Adrenal gland (tissue), 12 donors: Measurements from ENCODE around the gene KLHL12. TPM values are rescaled to one million over a fixed set of nuclear protein-coding genes. Genes with fewer than 3 reads are reported as not detected.

ENCODE experiments used
- DNase-seq, 7 donors: peaks; one replicate each; pipeline ENCODE4 v3.0.0-alpha.2; 2019 to 2020
- H3K27ac ChIP-seq, 5 donors: fragments of 200-600 bp; sonication (generic) in 4 of 5; 1 replicate in 3 of 5; 2 replicates in 2 of 5; pipeline versions ENCODE4 v1.5.1 to v1.8.0; 2016 to 2020; ENCODE audit warnings: mild to moderate bottlenecking in 1 of 5
- H3K27me3 ChIP-seq: fragments of 200-600 bp; 2 replicates; pipeline ENCODE4 v1.8.0; 2021
- H3K36me3 ChIP-seq, 2 donors: fragments of 200-600 bp; replicated peaks in 1 of 2; 1 replicate in 1 of 2; 2 replicates in 1 of 2; pipeline versions ENCODE4 v1.5.1 to v1.8.0; 2018 to 2022
- H3K4me1 ChIP-seq, 2 donors: fragments of 200-600 bp; replicated peaks in 1 of 2; 1 replicate in 1 of 2; 2 replicates in 1 of 2; pipeline versions ENCODE4 v1.5.1 to v1.8.0; 2018 to 2021
- H3K4me3 ChIP-seq, 4 donors: fragments of 200-600 bp; sonication (generic) in 3 of 4; one replicate each; pipeline ENCODE4 v1.5.1; 2016 to 2018
- H3K9me3 ChIP-seq, 3 donors: fragments of 200-600 bp; sonication (generic) in 1 of 3; replicated peaks in 1 of 3; 1 replicate in 2 of 3; 2 replicates in 1 of 3; pipeline versions ENCODE4 v1.5.1 to v1.8.0; 2016 to 2021
- POLR2A ChIP-seq, 2 donors: fragments of 450-650 bp; IDR thresholded peaks; one replicate each; pipeline ENCODE4 v1.6.1; 2017; ENCODE audit warnings: antibody characterized with exemption in 2 of 2, mild to moderate bottlenecking in 2 of 2, moderate library complexity in 1 of 2
- WGBS, 4 donors: extraction: QIAGEN DNeasy Blood & Tissue Kit in 2 of 4; methylation state at CpG; one replicate each; pipeline versions ENCODE4 v1.1.5 to v1.1.7; 2013 to 2017; 5-methylcytosine and 5-hydroxymethylcytosine counted together
- intact Hi-C, 2 donors: fragments of 100-400 bp; cut with DNase I; formaldehyde crosslinking; loops; one replicate each; pipeline versions ENCODE4 v1.14.1 to v1.15.0; 2022 to 2023
- polyA plus RNA-seq, 3 donors: library from polyadenylated mRNA; stranded (reverse); fragments of 200-250 nt in 2 of 3; fragments of 350-450 nt in 1 of 3; fragmentation: Illumina TruSeq in 1 of 3; extraction: RNeasy Lipid Tissue Mini Kit (QIAGEN cat#74804) in 1 of 3; gene quantifications; one replicate each; pipeline ENCODE4 v1.2.3, GENCODE V29; 2013 to 2014
- total RNA-seq, 9 donors: library from RNA; depleted of rRNA in 4 of 9; stranded (reverse); fragments of >200 nt in 4 of 9; fragments of 120-200 nt in 1 of 9; fragmentation: NEBNext Ultra II Directional in 1 of 9; extraction: Animal tissue kit (Norgen Biotek cat#: 25700) in 1 of 9; gene quantifications; one replicate each; pipeline versions ENCODE4 v1.1.0 to v1.2.4, GENCODE V29; 2013 to 2023
- TF ChIP-seq, protein P1 (sequence below), 6 experiments: fragments of 450-650 bp in 4 of 6; fragments of 200-600 bp in 2 of 6; sonication (generic) in 1 of 6; IDR thresholded peaks; 1 replicate in 5 of 6; 2 replicates in 1 of 6; pipeline versions ENCODE4 v1.5.1 to v1.8.0; 2016 to 2021; ENCODE audit warnings: antibody characterized with exemption in 6 of 6, mild to moderate bottlenecking in 2 of 6, moderate library complexity in 1 of 6
- donor health status: healthy with polysubstance abuse.
- donor health status: Bipolar disorder and iron deficiency.
- donor health status: DM: yes; HTN: yes; CAD: no.
- donor health status: DM: no; HTN: no; CAD: no.
- donor health status: DM: no; HTN: no; CAD: no.
- donor health status: DM: yes; HTN: yes; CAD: no.

Gene KLHL12
- total and polyA plus RNA-seq, 12 donors, result 12.2 to 41.9 (median 26.7) TPM

DNA sequence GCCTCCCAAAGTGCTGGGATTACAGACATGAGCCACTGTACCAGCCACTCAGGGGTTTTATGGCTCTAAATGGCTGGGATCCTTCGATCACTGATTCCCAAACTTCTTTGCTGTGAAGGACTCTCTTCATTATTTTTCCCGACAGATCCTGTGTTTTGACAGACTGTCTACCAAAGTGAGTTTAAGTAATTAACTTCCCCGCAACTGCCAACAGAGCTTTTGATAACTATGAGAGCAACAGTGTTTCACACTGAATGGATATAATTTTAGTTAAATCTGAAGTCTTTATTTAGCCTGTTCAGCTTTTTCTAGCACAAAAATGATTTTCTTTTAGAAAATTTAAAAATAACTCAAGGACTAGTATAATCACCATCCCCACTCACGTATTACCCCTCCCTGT is 25.5 kb downstream of the KLHL12 start:
- H3K4me1 ChIP-seq, result no peaks in the 10 kb centered on the region
- H3K4me3 ChIP-seq, result no peak overlapping the region
- no peak overlapping the region for H3K27ac ChIP-seq
- 85 to 87% (median 85%) methylated on average over 4 of the region's 4 CpGs for WGBS, 4 donors
- intact Hi-C loops, result no loop called here
- H3K27me3 ChIP-seq, result no peaks in the 10 kb centered on the region
- peaks cover 0 to 35% of the 10 kb centered on the region in 2 donors for H3K36me3 ChIP-seq
- DNase-seq, result no peak
- no peaks in the 10 kb centered on the region for H3K9me3 ChIP-seq
- TF ChIP-seq, protein P1, sequence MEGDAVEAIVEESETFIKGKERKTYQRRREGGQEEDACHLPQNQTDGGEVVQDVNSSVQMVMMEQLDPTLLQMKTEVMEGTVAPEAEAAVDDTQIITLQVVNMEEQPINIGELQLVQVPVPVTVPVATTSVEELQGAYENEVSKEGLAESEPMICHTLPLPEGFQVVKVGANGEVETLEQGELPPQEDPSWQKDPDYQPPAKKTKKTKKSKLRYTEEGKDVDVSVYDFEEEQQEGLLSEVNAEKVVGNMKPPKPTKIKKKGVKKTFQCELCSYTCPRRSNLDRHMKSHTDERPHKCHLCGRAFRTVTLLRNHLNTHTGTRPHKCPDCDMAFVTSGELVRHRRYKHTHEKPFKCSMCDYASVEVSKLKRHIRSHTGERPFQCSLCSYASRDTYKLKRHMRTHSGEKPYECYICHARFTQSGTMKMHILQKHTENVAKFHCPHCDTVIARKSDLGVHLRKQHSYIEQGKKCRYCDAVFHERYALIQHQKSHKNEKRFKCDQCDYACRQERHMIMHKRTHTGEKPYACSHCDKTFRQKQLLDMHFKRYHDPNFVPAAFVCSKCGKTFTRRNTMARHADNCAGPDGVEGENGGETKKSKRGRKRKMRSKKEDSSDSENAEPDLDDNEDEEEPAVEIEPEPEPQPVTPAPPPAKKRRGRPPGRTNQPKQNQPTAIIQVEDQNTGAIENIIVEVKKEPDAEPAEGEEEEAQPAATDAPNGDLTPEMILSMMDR (IDR thresholded peaks at IDR 0.05), result no peak
- TF ChIP-seq POLR2A (IDR thresholded peaks at IDR 0.05), result no peak

DNA sequence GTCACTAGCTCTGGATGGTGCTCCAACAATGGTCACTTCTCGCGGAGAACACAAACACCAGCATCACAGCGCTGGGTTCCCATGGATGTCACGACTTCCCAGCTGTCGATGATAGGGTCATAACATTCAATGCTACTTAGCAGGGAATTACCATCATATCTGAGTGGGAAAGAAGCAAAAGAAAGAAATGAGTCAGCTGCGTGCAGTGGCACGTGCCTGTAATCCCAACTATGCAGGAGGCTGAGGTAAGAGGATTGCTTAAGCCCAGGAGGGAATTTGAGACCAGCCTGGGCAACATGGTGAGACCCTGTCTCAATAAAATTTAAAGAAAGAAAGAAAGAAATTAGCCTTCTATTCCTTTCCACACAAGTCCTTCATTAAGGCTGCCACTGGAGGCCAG is 34.5 kb downstream of the KLHL12 start:
- peaks cover 0 to 57% of the 10 kb centered on the region in 2 donors for H3K36me3 ChIP-seq

DNA sequence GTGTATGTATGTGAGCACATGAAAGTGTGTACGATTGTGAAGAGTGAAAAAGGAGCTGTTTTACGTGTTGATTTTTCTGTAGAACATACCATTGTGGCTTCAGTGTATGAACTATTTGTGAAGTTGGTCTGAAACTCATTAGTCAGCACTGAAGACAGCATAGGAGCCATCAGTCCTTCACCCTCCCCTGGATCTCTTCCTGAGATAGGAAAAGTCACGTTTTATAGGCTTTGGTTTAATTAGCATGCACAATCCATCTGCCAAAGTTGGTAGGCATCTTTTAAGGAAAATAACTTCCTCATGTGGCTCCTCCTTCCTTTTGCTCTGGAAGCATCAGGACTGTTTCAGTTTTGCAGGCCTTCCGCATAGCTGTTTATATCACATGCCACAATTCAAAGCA is 36.6 kb downstream of the KLHL12 start:
- H3K4me1 ChIP-seq, result peaks cover 5 to 14% of the 10 kb centered on the region in 2 donors
- intact Hi-C loops, result no loop called here
- no peak overlapping the region for H3K4me3 ChIP-seq
- H3K9me3 ChIP-seq, result no peaks in the 10 kb centered on the region
- H3K27me3 ChIP-seq, result no peaks in the 10 kb centered on the region
- H3K27ac ChIP-seq, result no peak overlapping the region
- 72 to 88% (median 76%) methylated on average over 4 of the region's 4 CpGs for WGBS, 4 donors
- TF ChIP-seq, protein P1 (IDR thresholded peaks at IDR 0.05), result no peak
- TF ChIP-seq POLR2A (IDR thresholded peaks at IDR 0.05), result no peak
- no peak for DNase-seq
- H3K36me3 ChIP-seq, result peaks cover 0 to 43% of the 10 kb centered on the region in 2 donors

More for the DNA sequence above, 34.5 kb downstream of the KLHL12 start:
- no peak overlapping the region for H3K27ac ChIP-seq
- peaks cover 5 to 12% of the 10 kb centered on the region in 2 donors for H3K4me1 ChIP-seq
- H3K4me3 ChIP-seq, result no peak overlapping the region
- H3K27me3 ChIP-seq, result no peaks in the 10 kb centered on the region
- intact Hi-C loops, result no loop called here
- WGBS, 4 donors, result 95 to 99% (median 96%) methylated on average over 7 of the region's 7 CpGs
- no peak for TF ChIP-seq POLR2A (IDR thresholded peaks at IDR 0.05)
- H3K9me3 ChIP-seq, result no peaks in the 10 kb centered on the region
- no peak for DNase-seq

DNA sequence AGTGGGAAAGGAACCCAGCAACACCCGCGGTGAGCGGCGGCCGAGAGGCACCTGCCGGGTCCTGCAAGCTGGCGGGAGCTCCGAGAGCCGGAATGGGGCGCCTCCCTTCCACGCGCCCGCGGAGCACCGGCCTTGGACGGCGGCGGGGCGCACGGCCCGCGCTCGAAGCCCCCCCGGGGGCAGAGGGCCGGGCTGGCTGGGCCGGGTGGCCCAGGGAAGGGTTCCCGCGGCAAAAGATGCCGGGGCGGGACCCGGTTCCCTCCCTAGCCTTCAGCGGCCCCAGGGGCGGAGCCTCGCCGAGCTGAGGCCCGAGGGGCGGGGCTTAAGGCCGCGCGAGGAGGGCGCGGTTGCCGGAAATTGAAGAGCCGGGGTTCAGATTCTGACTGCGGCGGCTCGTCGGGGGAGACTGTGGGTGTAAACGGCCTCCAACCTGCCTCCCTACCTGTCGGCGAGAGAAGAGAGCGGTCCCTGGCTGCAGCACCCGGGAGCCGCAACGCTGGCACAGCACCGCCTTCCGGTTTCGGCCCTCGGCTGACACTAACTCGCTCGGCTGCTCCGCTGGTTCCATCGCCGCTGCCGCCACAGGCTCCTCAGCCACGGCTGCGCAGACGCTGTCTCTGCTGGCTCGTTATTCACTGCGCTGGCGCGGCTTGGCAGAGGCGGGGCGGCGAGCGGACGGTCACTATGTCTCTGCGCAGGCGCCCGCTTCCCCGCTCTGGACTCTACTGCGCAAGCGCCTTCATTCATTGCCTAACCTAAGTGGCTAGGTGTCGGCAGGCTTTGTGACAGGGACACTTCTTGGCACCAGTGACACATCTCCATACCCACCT is 38.3 kb downstream of the KLHL12 start, which contains the start of gene RABIF:
RABIF (minus strand) TSS at position 619 of the 830 bp plus-strand sequence; CDS start at position 568, 51 bp downstream.
- DNase-seq, result peak; percentile 94 to 98 (median 96)
- intact Hi-C loops, result no loop called here
- 0% methylated on average over 16 to 84 of the region's 84 CpGs for WGBS, 4 donors
- Histone ChIP-seq H3K27ac (peak within 1 kb of the TSS; percentile 42 to 94 (median 90)), H3K36me3 (peaks cover 0 to 26% of the 10 kb centered on the region in 2 donors), H3K9me3 (no peaks in the 10 kb centered on the region), H3K27me3 (no peaks in the 10 kb centered on the region), H3K4me1 (peaks cover 5 to 14% of the 10 kb centered on the region in 2 donors), H3K4me3 (peak within 1 kb of the TSS; percentile 49 to 82 (median 58))
- TF ChIP-seq, protein P1 (IDR thresholded peaks at IDR 0.05), result peak in 2 of 6 experiments; percentile 9 to 11
- peak; percentile 83 to 85 for TF ChIP-seq POLR2A (IDR thresholded peaks at IDR 0.05)
